SJCRH30 (cell line): ENCODE data around the gene OST4. TPM values are rescaled to one million over a fixed set of nuclear protein-coding genes. Genes with fewer than 3 reads are reported as not detected.

Source experiments
- DNase-seq, 2 experiments: peaks; one replicate each; pipeline ENCODE4 v3.0.0-alpha.2; 2015 to 2020
- H3K27ac ChIP-seq: fragments of 250-450 bp; sonication (Bioruptor Pico); 2 replicates; pipeline ENCODE4 v1.5.1; 2020; ENCODE audit warnings: mild to moderate bottlenecking, moderate library complexity
- H3K27me3 ChIP-seq: fragments of 250-450 bp; sonication (Bioruptor Pico); 2 replicates; pipeline ENCODE4 v1.5.1; 2020; ENCODE audit warnings: mild to moderate bottlenecking, moderate library complexity
- H3K36me3 ChIP-seq: fragments of 250-450 bp; sonication (Bioruptor Pico); 2 replicates; pipeline ENCODE4 v1.5.1; 2020; ENCODE audit warnings: mild to moderate bottlenecking, moderate library complexity
- H3K4me1 ChIP-seq: fragments of 250-450 bp; sonication (Bioruptor Pico); 2 replicates; pipeline ENCODE4 v1.5.1; 2020; ENCODE audit warnings: mild to moderate bottlenecking, moderate library complexity
- H3K4me3 ChIP-seq: fragments of 250-450 bp; sonication (Bioruptor Pico); 2 replicates; pipeline ENCODE4 v1.5.1; 2020; ENCODE audit warnings: mild to moderate bottlenecking, moderate library complexity
- H3K9me3 ChIP-seq: fragments of 250-450 bp; sonication (Bioruptor Pico); replicated peaks from 2 replicates; pipeline ENCODE4 v1.5.1; 2020; ENCODE audit warnings: mild to moderate bottlenecking, moderate library complexity
- total RNA-seq: library from RNA; depleted of rRNA; stranded (reverse); fragments of >200 nt; shearing (Covaris generic); gene quantifications from 2 replicates; pipeline ENCODE4 v1.2.3, GENCODE V29; 2014

Gene OST4
- total RNA-seq, 1 experiment from 2014 or later, result 349 TPM

DNA sequence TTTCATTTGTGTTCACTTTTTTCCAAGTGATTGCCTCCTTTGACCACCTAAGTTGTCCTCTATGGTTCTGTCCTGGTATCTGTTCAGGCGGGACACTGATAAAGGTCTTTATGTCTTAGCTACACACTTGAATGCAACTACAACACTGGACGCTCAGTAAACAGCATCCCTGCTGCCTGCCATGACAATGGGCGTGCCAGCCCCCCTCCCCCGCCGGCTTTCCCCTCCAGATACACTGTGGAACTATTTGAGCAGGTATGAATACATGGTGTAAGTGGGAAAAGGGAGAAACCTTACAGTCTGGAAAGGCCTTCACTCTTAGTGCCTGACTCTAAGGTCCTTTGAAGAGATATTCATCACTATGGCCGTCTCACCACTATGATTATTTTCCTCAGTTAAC, 14.3 kb downstream of the OST4 start:
- no peak overlapping the region for H3K27ac ChIP-seq
- no peaks in the 10 kb centered on the region for H3K27me3 ChIP-seq
- H3K4me3 ChIP-seq, result no peak overlapping the region
- no peaks in the 10 kb centered on the region for H3K9me3 ChIP-seq
- DNase-seq, result no peak
- no peaks in the 10 kb centered on the region for H3K4me1 ChIP-seq
- peaks cover 31% of the 10 kb centered on the region for H3K36me3 ChIP-seq

DNA sequence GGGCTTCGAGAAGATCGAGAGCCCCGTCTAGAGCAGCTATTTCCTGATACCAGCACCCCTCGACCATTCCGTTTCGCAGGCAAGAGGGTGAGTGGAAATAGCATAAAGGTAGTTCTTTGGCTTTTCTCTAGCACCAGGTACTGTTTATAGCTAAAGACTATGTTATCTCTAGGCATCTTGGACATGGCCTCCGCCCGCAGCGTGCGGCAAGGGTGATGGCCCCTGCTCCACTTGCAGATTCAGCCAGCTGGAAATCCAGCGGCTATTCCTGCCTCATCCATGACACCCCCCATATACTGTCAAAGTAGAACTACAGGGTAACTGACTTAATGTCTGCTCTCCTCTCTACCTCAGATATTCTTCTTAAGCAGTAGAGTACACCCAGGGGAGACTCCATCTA, 16.7 kb downstream of the OST4 start:
- Histone ChIP-seq H3K36me3 (peaks cover 21% of the 10 kb centered on the region), H3K4me1 (no peaks in the 10 kb centered on the region), H3K27ac (no peak overlapping the region), H3K27me3 (no peaks in the 10 kb centered on the region), H3K4me3 (no peak overlapping the region), H3K9me3 (no peaks in the 10 kb centered on the region)
- no peak for DNase-seq

DNA sequence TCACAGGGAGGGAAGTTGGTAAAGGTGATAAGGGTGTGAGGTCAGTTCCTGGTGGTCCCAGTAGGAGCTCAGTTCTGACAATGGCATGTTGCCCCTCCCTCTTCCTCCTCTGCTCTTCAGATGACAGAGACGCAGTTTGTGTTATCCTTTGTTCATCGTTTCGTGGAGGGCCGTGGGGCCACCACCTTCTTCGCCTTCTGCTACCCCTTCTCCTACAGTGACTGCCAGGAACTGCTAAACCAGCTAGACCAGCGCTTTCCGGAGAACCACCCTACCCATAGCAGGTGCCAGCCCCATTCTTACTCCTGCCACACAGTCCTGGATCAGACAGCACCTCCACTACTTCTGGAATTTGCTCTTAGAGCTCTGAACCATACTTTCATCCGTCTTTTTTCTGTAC, 17.7 kb downstream of the OST4 start:
- Histone ChIP-seq H3K9me3 (no peaks in the 10 kb centered on the region), H3K27me3 (no peaks in the 10 kb centered on the region), H3K36me3 (peaks cover 21% of the 10 kb centered on the region), H3K27ac (no peak overlapping the region), H3K4me1 (no peaks in the 10 kb centered on the region; the same call in 1 of the 2 replicates), H3K4me3 (no peak overlapping the region)
- DNase-seq, result no peak

DNA sequence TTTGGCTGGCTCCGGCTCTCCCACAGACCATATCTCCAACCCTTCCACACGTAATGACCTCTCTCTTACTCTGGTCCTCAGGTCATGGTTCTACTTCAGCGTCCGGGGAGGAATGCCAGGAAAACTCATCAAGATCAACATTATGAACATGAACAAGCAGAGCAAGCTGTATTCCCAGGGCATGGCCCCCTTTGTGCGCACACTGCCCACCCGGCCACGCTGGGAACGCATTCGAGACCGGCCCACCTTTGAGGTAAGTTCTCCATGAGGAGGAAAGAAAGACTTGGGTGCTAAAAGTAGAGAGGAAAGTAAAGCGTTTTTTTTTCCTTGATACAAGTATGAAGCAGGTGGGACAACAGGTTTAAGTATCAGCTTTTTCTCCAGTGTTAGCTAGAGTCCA, 18.1 kb downstream of the OST4 start:
- H3K36me3 ChIP-seq, result peaks cover 21% of the 10 kb centered on the region
- no peaks in the 10 kb centered on the region for H3K9me3 ChIP-seq
- no peaks in the 10 kb centered on the region for H3K27me3 ChIP-seq

DNA sequence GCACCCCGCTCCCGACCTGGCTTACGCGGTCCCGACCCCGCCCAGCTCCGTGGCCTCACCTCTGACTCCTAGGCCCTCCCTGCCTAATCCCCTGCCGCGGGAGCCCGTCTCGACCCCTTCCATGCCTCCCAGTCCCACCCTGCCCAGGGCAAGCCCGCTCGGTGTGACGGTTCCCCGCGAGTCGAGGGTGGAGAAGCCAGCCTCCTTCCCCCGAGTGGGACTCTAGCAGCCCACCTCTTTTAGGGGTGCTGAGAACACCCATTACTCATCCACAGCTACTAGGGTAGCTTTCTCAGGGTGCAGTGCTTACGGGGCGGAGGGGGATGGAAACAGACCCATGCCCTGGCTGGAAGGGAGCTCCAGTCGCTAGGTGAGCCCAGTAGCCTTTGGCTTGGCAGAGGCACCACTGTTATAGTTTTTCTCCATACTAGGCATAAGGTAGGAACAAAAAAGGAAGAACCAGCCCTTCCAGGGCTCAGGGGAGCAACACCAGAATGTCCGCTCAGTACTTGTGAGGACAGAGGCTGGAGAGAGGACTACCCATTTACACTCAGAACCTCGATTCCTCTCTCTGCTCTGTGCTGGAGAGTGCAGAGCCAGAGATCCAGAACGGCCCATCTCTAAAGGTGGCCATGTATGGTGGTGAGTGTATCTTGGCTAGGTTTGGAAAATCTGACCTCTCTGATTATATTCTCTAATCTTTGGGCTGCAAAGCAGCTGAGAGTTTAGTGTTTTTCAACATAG, 19.4 kb downstream of the OST4 start:
- Histone ChIP-seq H3K27me3 (no peaks in the 10 kb centered on the region), H3K9me3 (no peaks in the 10 kb centered on the region), H3K36me3 (peaks cover 16% of the 10 kb centered on the region), H3K4me1 (no peaks in the 10 kb centered on the region; the same call in 1 of the 2 replicates), H3K27ac (no peak overlapping the region; the same call in 1 of the 2 replicates), H3K4me3 (peak overlapping the region; percentile 71)
- DNase-seq, result no peak

More for the DNA sequence above, 18.1 kb downstream of the OST4 start:
- no peaks in the 10 kb centered on the region; the same call in 1 of the 2 replicates for H3K4me1 ChIP-seq
- no peak overlapping the region for H3K4me3 ChIP-seq
- no peak overlapping the region for H3K27ac ChIP-seq
- DNase-seq, result no peak

DNA sequence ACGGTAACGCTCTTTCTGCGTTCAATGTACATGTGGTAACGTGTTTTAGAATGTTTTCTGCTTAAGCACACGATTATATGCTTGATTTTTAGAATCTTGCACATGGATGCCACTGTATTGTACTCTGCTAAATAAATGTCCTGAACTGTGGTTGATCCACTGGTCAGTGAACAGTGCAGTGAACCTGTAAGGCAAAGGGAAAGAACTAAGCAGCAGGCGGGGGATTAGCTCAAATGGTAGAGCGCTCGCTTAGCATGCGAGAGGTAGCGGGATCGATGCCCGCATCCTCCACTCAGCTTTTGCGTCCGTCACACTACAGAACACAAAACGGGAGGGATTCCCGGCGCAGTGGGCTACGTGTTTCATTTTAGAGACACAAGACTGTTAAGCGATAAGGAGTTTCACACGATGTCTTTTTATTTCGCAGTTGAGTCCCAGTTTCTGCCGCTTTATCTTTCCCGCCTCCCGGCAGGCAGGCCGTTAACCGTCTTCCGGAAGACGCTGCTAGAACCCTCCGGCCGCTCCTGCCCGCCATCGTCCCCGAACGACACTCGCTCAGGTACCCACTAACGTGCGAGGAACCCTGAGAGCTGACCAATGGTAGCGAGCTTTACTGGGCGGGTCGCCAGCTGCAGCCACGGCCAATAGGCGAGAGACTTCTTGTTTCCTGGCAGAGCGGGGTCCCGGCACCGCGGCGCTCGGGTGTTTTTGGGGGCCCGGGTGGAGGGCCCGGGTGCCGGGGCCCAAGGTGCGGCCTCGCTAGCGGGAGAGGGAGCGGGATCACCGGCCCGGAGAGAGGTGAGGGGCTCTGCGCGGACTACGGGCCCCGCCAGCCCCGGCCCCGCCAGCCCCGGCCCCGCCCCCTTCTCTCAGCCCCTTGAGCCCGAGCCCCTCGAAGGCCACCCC, 20.2 kb downstream of the OST4 start, which contains the start of gene AGBL5:
AGBL5 (plus strand) TSS at position 673 of the 906 bp plus-strand sequence. CDS start 1,291 bp downstream, outside the sequence.
- no peaks in the 10 kb centered on the region; the same call in 1 of the 2 replicates for H3K4me1 ChIP-seq
- H3K4me3 ChIP-seq, result peak within 1 kb of the TSS; percentile 71
- no peaks in the 10 kb centered on the region for H3K9me3 ChIP-seq
- peak within 1 kb of the TSS; percentile 63 for H3K27ac ChIP-seq
- H3K36me3 ChIP-seq, result peaks cover 10% of the 10 kb centered on the region; the same call in 1 of the 2 replicates
- peak; percentile 98 to 99 for DNase-seq
- H3K27me3 ChIP-seq, result no peaks in the 10 kb centered on the region

DNA sequence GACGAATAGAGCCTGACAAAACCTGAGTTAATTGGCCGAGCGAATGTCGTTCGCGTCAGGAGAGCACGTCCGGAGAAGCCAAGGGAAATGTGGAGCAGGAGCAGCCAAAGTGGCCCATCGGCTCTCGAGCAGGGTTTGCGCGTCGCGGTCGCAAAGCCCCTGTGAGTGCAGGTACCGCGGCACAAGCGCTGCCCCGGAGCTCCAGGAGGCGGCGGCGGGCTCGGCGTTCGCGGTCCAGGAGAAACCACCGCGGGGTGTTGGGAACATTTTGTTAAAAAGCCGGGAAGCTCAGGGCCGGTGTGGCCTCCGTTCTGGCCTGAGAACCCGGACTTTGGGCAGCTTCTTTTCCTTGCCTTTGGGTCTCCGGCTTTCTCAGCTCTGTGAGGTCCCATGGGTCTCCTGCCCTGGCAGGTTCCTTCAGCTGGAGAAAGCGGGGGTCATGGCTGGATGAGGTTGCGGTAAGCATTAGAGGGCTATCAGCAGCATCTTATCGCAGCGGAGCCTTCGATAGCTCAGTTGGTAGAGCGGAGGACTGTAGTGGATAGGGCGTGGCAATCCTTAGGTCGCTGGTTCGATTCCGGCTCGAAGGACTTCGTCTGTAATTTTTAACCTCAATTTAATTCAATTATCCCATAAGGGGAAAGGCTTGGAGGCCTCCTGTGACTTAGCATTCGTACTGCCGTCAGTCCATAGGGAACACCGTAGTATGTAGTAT, 21.0 kb downstream of the OST4 start:
- Histone ChIP-seq H3K4me1 (no peaks in the 10 kb centered on the region; the same call in 1 of the 2 replicates), H3K36me3 (peaks cover 7% of the 10 kb centered on the region; the same call in 1 of the 2 replicates), H3K4me3 (peak overlapping the region; percentile 71), H3K27ac (peak overlapping the region; percentile 63), H3K9me3 (no peaks in the 10 kb centered on the region), H3K27me3 (no peaks in the 10 kb centered on the region)
- DNase-seq, result peak; percentile 94 to 99

DNA sequence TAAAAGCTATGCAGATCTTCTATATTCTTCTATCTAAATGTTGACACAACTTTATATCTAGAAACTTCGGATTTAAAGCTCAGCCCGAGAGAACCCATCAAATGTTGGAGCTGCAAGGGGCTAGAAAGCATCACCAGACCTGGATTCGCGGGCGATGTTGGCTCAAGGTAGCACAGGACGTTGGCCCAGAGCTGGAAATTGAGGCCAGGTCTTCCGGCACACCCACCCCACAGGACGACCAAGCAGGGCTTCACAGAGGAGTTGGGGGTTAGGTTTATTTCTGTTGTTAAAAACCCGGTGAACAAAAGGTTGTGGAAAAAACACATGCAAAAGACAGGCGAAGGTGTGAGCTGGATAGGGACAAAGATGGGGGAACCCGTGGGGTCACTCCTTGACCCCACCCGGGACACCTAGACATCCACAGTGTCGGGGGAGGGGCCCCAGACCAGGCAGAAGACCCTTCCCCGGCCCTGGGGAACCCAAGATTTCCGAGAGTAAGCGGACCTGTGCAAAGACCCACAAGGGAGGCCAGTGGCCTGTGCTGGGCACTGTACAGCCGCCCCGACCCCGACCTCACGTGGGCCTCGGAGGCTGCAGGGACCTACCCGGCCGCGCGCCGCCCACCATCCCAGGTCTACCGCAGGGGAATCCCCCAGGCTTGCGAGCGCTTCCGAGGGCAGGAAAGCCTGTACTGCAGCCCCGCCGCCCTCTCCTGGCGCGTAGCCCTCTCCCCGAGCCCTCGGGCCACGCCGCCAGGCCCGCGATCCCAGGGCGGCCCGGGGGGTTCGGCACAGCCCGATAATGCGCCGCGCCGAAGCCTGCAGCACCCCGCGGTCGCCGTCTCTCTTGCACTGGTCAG, 21.8 kb downstream of the OST4 start:
- DNase-seq, result peak; percentile 68 to 69
- Histone ChIP-seq H3K27ac (peak overlapping the region; percentile 9), H3K4me1 (no peaks in the 10 kb centered on the region; the same call in 1 of the 2 replicates), H3K4me3 (peak overlapping the region; percentile 71), H3K27me3 (no peaks in the 10 kb centered on the region), H3K9me3 (no peaks in the 10 kb centered on the region), H3K36me3 (0 out of 2 replicates have a peak, but pooled peaks cover 1% of the 10 kb centered on the region)

DNA sequence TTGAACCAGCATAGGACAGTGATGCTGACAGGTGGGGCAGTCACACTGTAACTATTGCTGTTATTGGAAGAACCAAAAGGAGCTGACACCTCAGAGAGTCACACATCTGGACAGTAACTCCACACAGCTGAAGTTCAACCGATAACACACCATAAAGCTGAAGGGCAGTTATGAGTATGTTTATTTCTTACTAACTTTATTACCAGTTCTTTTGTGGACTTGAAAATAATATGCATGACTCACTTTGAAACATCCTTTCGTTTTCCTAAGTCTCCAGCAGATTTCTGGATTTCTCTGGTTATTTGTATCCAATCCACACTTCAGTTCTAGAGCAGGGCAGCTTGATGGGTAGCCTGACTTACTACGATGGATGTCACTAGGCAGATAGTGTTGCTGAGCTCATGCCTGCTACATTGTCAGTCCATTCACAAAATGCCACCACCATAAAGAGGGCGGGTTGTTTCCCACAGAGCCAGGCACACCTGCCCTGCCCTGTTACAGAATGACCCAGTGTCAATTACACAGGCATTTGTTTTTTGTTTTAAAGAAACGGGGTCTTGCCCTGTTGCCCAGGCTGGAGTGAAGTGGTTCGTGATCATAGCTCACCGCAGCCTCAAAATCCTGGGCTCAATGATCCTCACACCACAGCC, 28.3 kb downstream of the OST4 start:
- no peak overlapping the region for H3K4me3 ChIP-seq
- H3K36me3 ChIP-seq, result peaks cover 39% of the 10 kb centered on the region
- H3K4me1 ChIP-seq, result no peaks in the 10 kb centered on the region
- no peak overlapping the region for H3K27ac ChIP-seq
- DNase-seq, result no peak
- H3K9me3 ChIP-seq, result no peaks in the 10 kb centered on the region
- H3K27me3 ChIP-seq, result no peaks in the 10 kb centered on the region

DNA sequence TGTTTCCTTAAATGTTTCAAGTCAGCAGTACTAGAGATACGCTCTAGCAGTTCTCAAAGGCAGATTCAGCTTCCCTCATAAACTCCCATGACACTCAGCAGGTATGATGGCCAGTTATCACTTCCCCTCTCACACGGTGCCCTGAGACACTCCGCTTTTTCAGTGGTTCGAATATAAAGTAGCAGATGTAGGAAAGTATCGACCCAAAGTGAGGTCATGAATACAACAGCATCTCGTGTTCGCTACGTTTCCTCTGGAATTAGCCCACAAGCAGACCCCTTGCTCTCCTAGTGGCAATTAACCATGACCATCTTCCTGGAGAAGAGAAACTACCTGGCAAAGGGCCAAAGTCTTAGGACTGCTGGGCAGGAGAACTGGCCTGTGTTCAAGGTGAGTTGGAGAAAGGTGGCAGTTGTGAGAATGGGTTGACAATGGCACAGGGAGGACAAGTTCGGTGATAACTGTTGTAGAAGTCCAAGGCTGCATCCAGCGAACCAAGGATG, 29.2 kb downstream of the OST4 start:
- Histone ChIP-seq H3K9me3 (no peaks in the 10 kb centered on the region), H3K4me1 (no peaks in the 10 kb centered on the region), H3K36me3 (peaks cover 48% of the 10 kb centered on the region), H3K27me3 (no peaks in the 10 kb centered on the region), H3K27ac (no peak overlapping the region), H3K4me3 (no peak overlapping the region)
- DNase-seq, result peak in 1 of 2 experiments; percentile 39

DNA sequence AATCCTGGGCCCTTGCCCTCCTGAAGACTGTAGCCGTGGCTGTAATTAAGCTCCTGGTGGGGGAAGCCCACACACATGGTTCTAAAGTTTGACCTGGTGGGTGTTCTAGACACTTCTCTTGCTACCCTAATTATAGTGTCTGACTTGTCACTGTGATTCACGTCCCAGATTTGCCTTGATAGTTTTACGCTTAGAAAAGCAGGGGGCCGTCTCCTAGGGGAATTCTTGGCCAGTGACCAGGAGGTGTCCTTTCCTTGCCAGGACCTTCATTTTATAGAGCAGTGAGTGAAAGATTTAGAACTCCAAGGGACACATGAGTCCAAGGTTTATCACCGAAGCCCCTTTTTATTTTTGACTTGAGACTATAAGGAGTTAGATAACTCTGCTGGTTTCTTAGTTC, 29.7 kb downstream of the OST4 start:
- Histone ChIP-seq H3K27me3 (no peaks in the 10 kb centered on the region), H3K36me3 (peaks cover 53% of the 10 kb centered on the region), H3K27ac (no peak overlapping the region), H3K9me3 (no peaks in the 10 kb centered on the region), H3K4me3 (no peak overlapping the region), H3K4me1 (no peaks in the 10 kb centered on the region)
- no peak for DNase-seq

DNA sequence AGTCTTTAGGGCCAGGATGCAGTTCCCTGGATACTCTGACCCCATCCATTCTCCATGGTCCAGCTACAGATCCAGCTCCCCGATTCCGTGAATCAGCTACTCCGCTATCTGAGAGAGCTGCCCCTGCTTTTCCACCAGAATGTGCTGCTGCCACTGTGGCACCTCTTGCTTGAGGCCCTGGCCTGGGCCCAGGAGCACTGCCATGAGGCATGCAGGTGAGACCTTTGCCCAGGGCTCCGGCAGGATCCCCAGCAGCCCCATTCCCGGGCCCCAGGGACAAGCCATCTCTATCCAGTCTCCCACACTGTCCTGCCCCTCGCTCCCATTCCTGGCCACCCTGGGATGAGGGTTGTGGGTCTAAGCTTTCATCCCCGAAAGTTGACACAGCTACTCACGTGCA, 31.2 kb downstream of the OST4 start:
- Histone ChIP-seq H3K27ac (no peak overlapping the region), H3K36me3 (peaks cover 67% of the 10 kb centered on the region), H3K4me3 (no peak overlapping the region), H3K27me3 (no peaks in the 10 kb centered on the region), H3K4me1 (no peaks in the 10 kb centered on the region), H3K9me3 (no peaks in the 10 kb centered on the region)
- DNase-seq, result no peak

DNA sequence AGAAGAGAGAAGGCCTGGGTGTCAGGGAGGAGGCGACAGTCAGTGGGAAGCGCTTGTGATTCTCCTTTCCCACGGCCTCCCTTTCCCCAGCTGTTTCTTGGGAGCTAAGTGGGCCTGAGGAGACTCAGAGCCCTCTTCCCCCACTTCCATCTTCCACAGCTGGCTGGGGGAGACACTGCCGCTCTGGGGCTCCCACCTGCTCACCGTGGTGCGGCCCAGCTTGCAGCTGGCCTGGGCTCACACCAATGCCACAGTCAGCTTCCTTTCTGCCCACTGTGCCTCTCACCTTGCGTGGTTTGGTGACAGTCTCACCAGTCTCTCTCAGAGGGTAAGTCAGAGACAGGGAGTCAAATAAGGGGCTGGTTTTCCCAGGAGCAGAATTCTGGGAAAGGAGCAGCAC, 31.6 kb downstream of the OST4 start:
- no peak overlapping the region for H3K4me3 ChIP-seq
- H3K4me1 ChIP-seq, result no peaks in the 10 kb centered on the region
- H3K27me3 ChIP-seq, result no peaks in the 10 kb centered on the region
- no peak for DNase-seq
- H3K27ac ChIP-seq, result no peak overlapping the region
- H3K9me3 ChIP-seq, result no peaks in the 10 kb centered on the region
- peaks cover 71% of the 10 kb centered on the region for H3K36me3 ChIP-seq
